ENCODE data around the gene GNAL. TPM values are rescaled to one million over a fixed set of nuclear protein-coding genes. Genes with fewer than 3 reads are reported as not detected.

Gene GNAL
- total RNA-seq, 4 donors from 2014 or later: 4.4 to 35.4 (median 9.1) TPM

DNA sequence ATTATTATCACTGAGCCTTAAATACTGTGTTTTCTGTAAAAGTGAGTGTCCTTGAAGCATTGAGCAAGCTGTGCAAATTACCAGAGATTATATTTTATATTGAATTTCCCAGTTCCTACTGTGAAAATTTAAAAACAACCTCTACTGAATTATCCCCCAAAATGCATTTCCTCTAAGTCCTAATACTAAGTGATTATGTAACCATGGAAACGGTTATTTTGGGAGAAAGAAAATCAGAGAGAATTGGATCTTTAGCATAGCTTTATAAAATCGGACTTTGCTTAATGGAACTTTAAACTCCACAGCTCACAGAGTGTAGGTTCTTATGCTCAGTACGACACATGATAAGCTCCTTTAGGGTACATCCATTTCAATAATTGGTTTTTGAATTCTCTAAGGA is 142.9 kb downstream of the GNAL start:
- in situ Hi-C loops (cut with MboI; ENCODE audit: low sequenced_read_pairs in 4 of 4): no loop called here

GRCh38 chr18:11834772-11835171 is 145.7 kb downstream of the GNAL start:
- Histone ChIP-seq H3K9me3 (no peaks in the 10 kb centered on the region), H3K36me3 (no peaks in the 10 kb centered on the region), H3K4me3 (no peak overlapping the region), H3K27me3 (no peaks in the 10 kb centered on the region), H3K4me1 (no peaks in the 10 kb centered on the region), H3K27ac (no peak overlapping the region)
- TF ChIP-seq POLR2A (IDR thresholded peaks at IDR 0.05): no peak
- TF ChIP-seq, protein P1, sequence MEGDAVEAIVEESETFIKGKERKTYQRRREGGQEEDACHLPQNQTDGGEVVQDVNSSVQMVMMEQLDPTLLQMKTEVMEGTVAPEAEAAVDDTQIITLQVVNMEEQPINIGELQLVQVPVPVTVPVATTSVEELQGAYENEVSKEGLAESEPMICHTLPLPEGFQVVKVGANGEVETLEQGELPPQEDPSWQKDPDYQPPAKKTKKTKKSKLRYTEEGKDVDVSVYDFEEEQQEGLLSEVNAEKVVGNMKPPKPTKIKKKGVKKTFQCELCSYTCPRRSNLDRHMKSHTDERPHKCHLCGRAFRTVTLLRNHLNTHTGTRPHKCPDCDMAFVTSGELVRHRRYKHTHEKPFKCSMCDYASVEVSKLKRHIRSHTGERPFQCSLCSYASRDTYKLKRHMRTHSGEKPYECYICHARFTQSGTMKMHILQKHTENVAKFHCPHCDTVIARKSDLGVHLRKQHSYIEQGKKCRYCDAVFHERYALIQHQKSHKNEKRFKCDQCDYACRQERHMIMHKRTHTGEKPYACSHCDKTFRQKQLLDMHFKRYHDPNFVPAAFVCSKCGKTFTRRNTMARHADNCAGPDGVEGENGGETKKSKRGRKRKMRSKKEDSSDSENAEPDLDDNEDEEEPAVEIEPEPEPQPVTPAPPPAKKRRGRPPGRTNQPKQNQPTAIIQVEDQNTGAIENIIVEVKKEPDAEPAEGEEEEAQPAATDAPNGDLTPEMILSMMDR (IDR thresholded peaks at IDR 0.05 in 4 of 5, conservative IDR thresholded peaks at IDR 0.05 in 1 of 5): no peak
- in situ Hi-C loops (cut with MboI; ENCODE audit: low sequenced_read_pairs in 4 of 4) (no loop called here), intact Hi-C loops (cut with DNase I; ENCODE audit: low total_unique reads) (no loop called here)
- DNase-seq (no peak), ATAC-seq (no peak)

More for the DNA sequence above, 142.9 kb downstream of the GNAL start:
- Histone ChIP-seq H3K4me1 (no peaks in the 10 kb centered on the region), H3K9me3 (no peaks in the 10 kb centered on the region), H3K4me3 (no peak overlapping the region), H3K36me3 (no peaks in the 10 kb centered on the region), H3K27ac (no peak overlapping the region), H3K27me3 (no peaks in the 10 kb centered on the region)
- TF ChIP-seq, protein P1 (IDR thresholded peaks at IDR 0.05 in 4 of 5, conservative IDR thresholded peaks at IDR 0.05 in 1 of 5): no peak
- no peak for TF ChIP-seq POLR2A (IDR thresholded peaks at IDR 0.05)
- DNase-seq (no peak), ATAC-seq (no peak)
- intact Hi-C loops (cut with DNase I; ENCODE audit: low total_unique reads): no loop called here

GRCh38 chr18:11839556-11839955 is 150.5 kb downstream of the GNAL start:
- intact Hi-C loops (cut with DNase I; ENCODE audit: low total_unique reads) (no loop called here), in situ Hi-C loops (cut with MboI; ENCODE audit: low sequenced_read_pairs in 4 of 4) (no loop called here)
- H3K36me3 ChIP-seq: no peaks in the 10 kb centered on the region
- ATAC-seq (no peak), DNase-seq (no peak)
- TF ChIP-seq, protein P1 (IDR thresholded peaks at IDR 0.05 in 4 of 5, conservative IDR thresholded peaks at IDR 0.05 in 1 of 5): no peak
- no peak for TF ChIP-seq POLR2A (IDR thresholded peaks at IDR 0.05)
- no peak overlapping the region for H3K4me3 ChIP-seq
- no peaks in the 10 kb centered on the region for H3K27me3 ChIP-seq
- no peaks in the 10 kb centered on the region for H3K9me3 ChIP-seq
- H3K4me1 ChIP-seq: no peaks in the 10 kb centered on the region
- H3K27ac ChIP-seq: no peak overlapping the region

DNA sequence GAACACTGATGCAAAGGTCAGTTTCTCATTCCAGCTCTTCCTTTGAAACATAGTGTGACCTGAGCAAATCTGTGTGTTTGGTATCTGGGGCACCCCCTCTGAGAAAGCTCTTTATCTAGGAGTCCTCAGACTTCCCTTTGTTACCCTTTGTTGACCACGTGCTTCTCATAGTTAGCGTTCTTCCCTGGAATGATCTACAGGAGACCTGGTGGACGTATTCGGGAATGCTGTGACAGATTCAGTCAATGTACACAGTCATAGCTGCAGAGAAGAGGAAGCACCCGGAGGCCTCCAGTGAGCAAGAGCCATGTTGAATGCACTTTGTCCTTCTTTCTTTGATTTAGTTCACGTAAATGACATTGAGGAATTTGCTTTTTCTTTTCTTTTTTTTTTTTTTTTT is 151.4 kb downstream of the GNAL start:
- H3K4me1 ChIP-seq: no peaks in the 10 kb centered on the region
- no peaks in the 10 kb centered on the region for H3K27me3 ChIP-seq
- intact Hi-C loops (cut with DNase I; ENCODE audit: low total_unique reads) (no loop called here), in situ Hi-C loops (cut with MboI; ENCODE audit: low sequenced_read_pairs in 4 of 4) (no loop called here)
- no peak for TF ChIP-seq POLR2A (IDR thresholded peaks at IDR 0.05)
- TF ChIP-seq, protein P1 (IDR thresholded peaks at IDR 0.05 in 4 of 5, conservative IDR thresholded peaks at IDR 0.05 in 1 of 5): no peak
- H3K27ac ChIP-seq: no peak overlapping the region
- no peaks in the 10 kb centered on the region for H3K9me3 ChIP-seq
- ATAC-seq (no peak), DNase-seq (no peak)
- no peak overlapping the region for H3K4me3 ChIP-seq
- H3K36me3 ChIP-seq: no peaks in the 10 kb centered on the region

- ATAC-seq: no peak
Observed at GRCh38 chr18:11842562-11842961, 153.5 kb downstream of the GNAL start.

More at GRCh38 chr18:11842562-11842961, 153.5 kb downstream of the GNAL start:
- DNase-seq: no peak
- no peaks in the 10 kb centered on the region for H3K36me3 ChIP-seq
- H3K27me3 ChIP-seq: no peaks in the 10 kb centered on the region
- H3K27ac ChIP-seq: no peak overlapping the region
- in situ Hi-C loops (cut with MboI; ENCODE audit: low sequenced_read_pairs in 4 of 4) (no loop called here), intact Hi-C loops (cut with DNase I; ENCODE audit: low total_unique reads) (no loop called here)
- no peak overlapping the region for H3K4me3 ChIP-seq
- TF ChIP-seq, protein P1 (IDR thresholded peaks at IDR 0.05 in 4 of 5, conservative IDR thresholded peaks at IDR 0.05 in 1 of 5): no peak
- no peak for TF ChIP-seq POLR2A (IDR thresholded peaks at IDR 0.05)
- no peaks in the 10 kb centered on the region for H3K4me1 ChIP-seq
- no peaks in the 10 kb centered on the region for H3K9me3 ChIP-seq
